Hematopoietic multipotent progenitor cell treated with erythropoietin and hydrocortisone succinate and interleukin-3 and kit ligand, for 8 days (in vitro differentiated cells): ENCODE data around the gene DCST1.

ENCODE experiments used
- DNase-seq: peaks from one replicate; pipeline ENCODE4 v3.0.0-alpha.2; 2015

DCST1 gene

GRCh38 chr1:155014709-155015508 is 18.7 kb upstream of the DCST1 start:
- no peak for DNase-seq

- no peak for DNase-seq
Measured at GRCh38 chr1:155015527-155016230, 17.9 kb upstream of the DCST1 start.

GRCh38 chr1:155016231-155016831 is 17.3 kb upstream of the DCST1 start:
- no peak for DNase-seq

- DNase-seq, result peak; percentile 89
Measured at GRCh38 chr1:155017041-155017945, 16.3 kb upstream of the DCST1 start.

- no peak for DNase-seq
Measured at GRCh38 chr1:155017946-155018316, 15.7 kb upstream of the DCST1 start.

GRCh38 chr1:155018617-155019348 is 14.8 kb upstream of the DCST1 start:
- no peak for DNase-seq

GRCh38 chr1:155019377-155020245 is 14.0 kb upstream of the DCST1 start:
- DNase-seq, result no peak

- no peak for DNase-seq
Measured at GRCh38 chr1:155022136-155022926, 11.3 kb upstream of the DCST1 start.

- peak; percentile 70 for DNase-seq
Measured at GRCh38 chr1:155022927-155023236, 10.7 kb upstream of the DCST1 start.

GRCh38 chr1:155023627-155024026 is 10.0 kb upstream of the DCST1 start:
- no peak for DNase-seq

- no peak for DNase-seq
Measured at GRCh38 chr1:155024315-155024714, 9.3 kb upstream of the DCST1 start.

- no peak for DNase-seq
Measured at GRCh38 chr1:155026154-155026553, 7.5 kb upstream of the DCST1 start.

GRCh38 chr1:155026588-155026987 is 7.0 kb upstream of the DCST1 start:
- no peak for DNase-seq

- no peak for DNase-seq
Measured at GRCh38 chr1:155029513-155030242, 3.9 kb upstream of the DCST1 start.

- no peak for DNase-seq
Measured at GRCh38 chr1:155030243-155030795, 3.3 kb upstream of the DCST1 start.

- DNase-seq, result no peak
Measured at GRCh38 chr1:155030899-155031298, 2.7 kb upstream of the DCST1 start.

GRCh38 chr1:155032886-155033285 is 738 bp upstream of the DCST1 start:
- DNase-seq, result no peak

GRCh38 chr1:155034318-155035208 is 939 bp downstream of the DCST1 start:
- no peak for DNase-seq
